B cell (primary cell): Measurements from ENCODE around the gene TIRAP. TPM values are rescaled to one million over a fixed set of nuclear protein-coding genes. Genes with fewer than 3 reads are reported as not detected.

Experiments used
- ATAC-seq: fragments of 200-7000 bp; cut with Tn5 transposase; one replicate; pipeline ENCODE4 v1.10.0; 2021; ENCODE audit warnings: low read depth, mild to moderate bottlenecking, moderate number of reproducible peaks, moderate library complexity
- CTCF ChIA-PET: fragments of 350-600 bp; sonication (Branson Sonifier 250); formaldehyde crosslinking; loops from one replicate; lab custom pipeline; 2021; ENCODE audit warnings: antibody characterized with exemption, inconsistent platforms; lab: Charles Lee
- POLR2A ChIA-PET: fragments of 350-600 bp; sonication (Branson Sonifier 250); formaldehyde crosslinking; loops from one replicate; lab custom pipeline; 2021; ENCODE audit warnings: antibody characterized with exemption; lab: Charles Lee
- DNase-seq: peaks from one replicate; pipeline ENCODE4 v3.0.0; 2013
- H2AFZ ChIP-seq: 2 replicates; pipeline ENCODE4 v1.6.1; 2012; ENCODE audit warnings: mild to moderate bottlenecking, low read depth, low read length; ENCODE audit not compliant: insufficient read depth, poor library complexity, severe bottlenecking
- H3K27ac ChIP-seq, 2 donors: 1 replicate in 1 of 2; 2 replicates in 1 of 2; pipeline ENCODE4 v1.5.1; 2012 to 2013; ENCODE audit warnings: low read length in 2 of 2, mild to moderate bottlenecking in 2 of 2, moderate library complexity in 1 of 2
- H3K27me3 ChIP-seq, 4 experiments: fragments of 200-600 bp in 1 of 4; sonication (generic) in 1 of 4; replicated peaks in 1 of 4; 1 replicate in 2 of 4; 2 replicates in 2 of 4; pipeline versions ENCODE4 v1.6.1 to v1.7.0; 2013 to 2016; ENCODE audit warnings: low read length in 3 of 4, mild to moderate bottlenecking in 2 of 4, mixed read lengths in 1 of 4, moderate library complexity in 1 of 4; ENCODE audit not compliant: insufficient read depth in 4 of 4, control insufficient read depth in 3 of 4; ENCODE audit errors: control extremely low read depth in 1 of 4
- H3K36me3 ChIP-seq, 2 experiments: replicated peaks in 1 of 2; 1 replicate in 1 of 2; 2 replicates in 1 of 2; pipeline versions ENCODE4 v1.6.1 to v1.7.1; 2013; ENCODE audit warnings: low read length in 1 of 2; ENCODE audit not compliant: insufficient read depth in 2 of 2, control insufficient read depth in 1 of 2; ENCODE audit errors: control extremely low read depth in 1 of 2, extremely low read depth in 1 of 2
- H3K4me1 ChIP-seq, 2 donors: fragments of 200-600 bp in 1 of 2; sonication (generic) in 1 of 2; 1 replicate in 1 of 2; 2 replicates in 1 of 2; pipeline versions ENCODE4 v1.5.1 to v1.6.1; 2013 to 2017; ENCODE audit warnings: low read length in 2 of 2; ENCODE audit not compliant: control insufficient read depth in 2 of 2, insufficient read depth in 2 of 2
- H3K4me2 ChIP-seq: replicated peaks from 2 replicates; pipeline ENCODE3; 2012; ENCODE audit warnings: mild to moderate bottlenecking, low read depth, low read length; ENCODE audit not compliant: poor library complexity, severe bottlenecking
- H3K4me3 ChIP-seq, 5 experiments: fragments of 200-600 bp in 1 of 5; sonication (generic) in 1 of 5; 1 replicate in 3 of 5; 2 replicates in 2 of 5; pipeline versions ENCODE4 v1.5.1 to v1.7.0; 2011 to 2016; ENCODE audit warnings: low read length in 4 of 5, mild to moderate bottlenecking in 4 of 5, low read depth in 2 of 5, control low read depth in 1 of 5, moderate library complexity in 1 of 5; ENCODE audit not compliant: insufficient read depth in 1 of 5; ENCODE audit errors: control extremely low read depth in 1 of 5, extremely low read depth in 1 of 5
- H3K79me2 ChIP-seq: fragments of 200-600 bp; sonication (generic); one replicate; pipeline ENCODE4 v1.6.0; 2016; ENCODE audit warnings: low read length; ENCODE audit not compliant: control insufficient read depth, insufficient read depth
- H3K9ac ChIP-seq: fragments of 200-600 bp; sonication (generic); 2 replicates; pipeline ENCODE4 v1.6.1; 2017; ENCODE audit warnings: mild to moderate bottlenecking, low read length, moderate library complexity
- H3K9me3 ChIP-seq, 3 donors: one replicate each; pipeline versions ENCODE4 v1.6.1 to v1.7.1; 2013; ENCODE audit warnings: low read length in 2 of 3; ENCODE audit not compliant: control insufficient read depth in 2 of 3, insufficient read depth in 1 of 3; ENCODE audit errors: control extremely low read depth in 1 of 3
- H4K20me1 ChIP-seq: 2 replicates; pipeline ENCODE4 v1.6.0; 2012; ENCODE audit warnings: mild to moderate bottlenecking, low read length; ENCODE audit not compliant: insufficient read depth, control insufficient read depth, poor library complexity, severe bottlenecking
- H3K27ac Mint-ChIP-seq: one replicate; pipeline ENCODE4 v1.8.0; 2021; ENCODE audit warnings: mixed read lengths
- H3K27me3 Mint-ChIP-seq: one replicate; pipeline ENCODE4 v1.8.0; 2021; ENCODE audit warnings: mixed read lengths
- H3K4me1 Mint-ChIP-seq: one replicate; pipeline ENCODE4 v1.8.0; 2021; ENCODE audit warnings: mixed read lengths
- H3K4me3 Mint-ChIP-seq: one replicate; pipeline ENCODE4 v1.8.0; 2021; ENCODE audit warnings: mixed read lengths
- H3K9me3 Mint-ChIP-seq: one replicate; pipeline ENCODE4 v1.8.0; 2022; ENCODE audit warnings: mixed read lengths; ENCODE audit not compliant: insufficient read depth
- CTCF ChIP-seq: fragments of 200-600 bp; IDR thresholded peaks from one replicate; pipeline ENCODE4 v1.8.0; 2022; ENCODE audit warnings: antibody characterized with exemption, mild to moderate bottlenecking
- EZH2 ChIP-seq: IDR thresholded peaks from 2 replicates; pipeline ENCODE4 v1.6.1; 2012; ENCODE audit warnings: borderline replicate concordance, low read depth, mild to moderate bottlenecking, moderate library complexity, low read length; ENCODE audit not compliant: insufficient read depth, poor library complexity, severe bottlenecking
- WGBS: methylation state at CpG from one replicate; pipeline ENCODE4 v1.1.5; 2013; ENCODE audit warnings: missing lambda C conversion rate; ENCODE audit not compliant: insufficient coverage; 5-methylcytosine and 5-hydroxymethylcytosine counted together
- intact Hi-C: fragments of 100-400 bp; cut with micrococcal nuclease; formaldehyde crosslinking; loops from one replicate; pipeline ENCODE4 v1.10.0; 2022
- polyA plus RNA-seq: library from polyadenylated mRNA; depleted of rRNA; stranded (reverse); fragments of >200 nt; gene quantifications from 2 replicates; pipeline ENCODE4 v1.2.3, GENCODE V29; 2012
- total RNA-seq, 2 donors: library from RNA; stranded (reverse); fragments of 120-200 nt in 1 of 2; gene quantifications; 1 replicate in 1 of 2; 2 replicates in 1 of 2; pipeline versions ENCODE4 v1.2.3 to v1.2.4, GENCODE V29; 2013 to 2022

TIRAP gene
- total and polyA plus RNA-seq, 2 donors (not counting 1 experiment from before 2014, with no cell fraction given), result 9.9 to 25.1 TPM

GRCh38 chr11:126318574-126319373 lies 35.9 kb downstream of the TIRAP start:
- intact Hi-C loops, result no loop called here
- Histone ChIP-seq H4K20me1 (peaks cover 18% of the 10 kb centered on the region), H3K9me3 (no peaks in the 10 kb centered on the region), H3K79me2 (peaks cover 42% of the 10 kb centered on the region), H2AFZ (no peak overlapping the region), H3K27ac (no peak overlapping the region), H3K4me2 (peak overlapping the region; percentile 22), H3K4me3 (no peak overlapping the region), H3K27me3 (no peaks in the 10 kb centered on the region), H3K4me1 (peaks cover 10 to 12% of the 10 kb centered on the region in 2 donors), H3K36me3 (peaks cover 0 to 32% of the 10 kb centered on the region in 2 experiments), H3K9ac (peak overlapping the region; percentile 5)
- CTCF ChIA-PET, result interaction anchor here (0.8 kb wide), 1 partner anchor 7 kb away, joined by 3 read pairs; no protein-coding TSS in a partner anchor
- DNase-seq, result no peak
- H3K27me3 Mint-ChIP-seq, result no peaks in the 10 kb centered on the region
- no peak for ATAC-seq
- H3K4me3 Mint-ChIP-seq, result no peak overlapping the region
- H3K27ac Mint-ChIP-seq, result no peak overlapping the region
- no peaks in the 10 kb centered on the region for H3K9me3 Mint-ChIP-seq
- no peak for TF ChIP-seq CTCF
- no peak for TF ChIP-seq EZH2
- 40% methylated on average over 8 of the region's 9 CpGs for WGBS
- peaks cover 30% of the 10 kb centered on the region for H3K4me1 Mint-ChIP-seq
- POLR2A ChIA-PET, result no interaction called here

- Mint-ChIP-seq H3K4me3 (no peak overlapping the region), H3K9me3 (no peaks in the 10 kb centered on the region), H3K27me3 (no peaks in the 10 kb centered on the region), H3K4me1 (peaks cover 30% of the 10 kb centered on the region), H3K27ac (no peak overlapping the region)
- DNase-seq, result no peak
- Histone ChIP-seq H3K27me3 (no peaks in the 10 kb centered on the region), H2AFZ (no peak overlapping the region), H3K9ac (no peak overlapping the region), H3K4me3 (no peak overlapping the region), H3K4me2 (no peak overlapping the region), H3K79me2 (peaks cover 44% of the 10 kb centered on the region), H3K9me3 (no peaks in the 10 kb centered on the region), H4K20me1 (peaks cover 18% of the 10 kb centered on the region), H3K4me1 (peaks cover 10 to 12% of the 10 kb centered on the region in 2 donors), H3K36me3 (peaks cover 0 to 26% of the 10 kb centered on the region in 2 experiments), H3K27ac (no peak overlapping the region)
- ChIA-PET CTCF (interaction anchor here (0.8 kb wide), 1 partner anchor 8 kb away, joined by 3 read pairs; no protein-coding TSS in a partner anchor), POLR2A (no interaction called here)
- WGBS, result 87% methylated on average over 5 of the region's 5 CpGs
- TF ChIP-seq EZH2 (no peak), CTCF (no peak)
- no peak for ATAC-seq
- intact Hi-C loops, result no loop called here
Observed at GRCh38 chr11:126319374-126319740, 36.5 kb downstream of the TIRAP start.
